Measurements from ENCODE around the gene PROM1. TPM values are rescaled to one million over a fixed set of nuclear protein-coding genes. Genes with fewer than 3 reads are reported as not detected.

PROM1 gene
- total and polyA plus RNA-seq, 2 experiments from 2014 or later, result 14.3 to 30.8 TPM

DNA sequence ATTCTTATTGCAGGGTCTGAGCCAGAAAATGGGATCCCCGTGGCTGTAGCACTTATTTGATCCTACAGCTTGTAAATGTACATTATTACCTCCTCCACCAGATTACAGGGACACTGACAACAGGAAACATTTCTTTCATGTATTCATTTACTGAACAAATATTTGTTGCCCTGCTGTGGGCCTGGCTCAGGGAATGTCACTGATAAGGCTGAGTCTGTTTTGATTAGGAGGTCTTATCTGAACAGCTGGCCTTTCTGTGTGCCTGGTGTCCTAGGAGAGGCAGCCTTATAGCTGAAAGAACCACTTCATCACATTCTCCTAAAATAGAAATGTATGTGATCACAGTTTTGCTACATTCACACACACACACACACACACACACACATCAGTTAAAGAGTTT, 45.5 kb upstream of the PROM1 start:
- TF ChIP-seq EZH2 (IDR thresholded peaks at IDR 0.05; ENCODE audit: borderline replicate concordance), result no peak
- peak; percentile 23 for DNase-seq (ENCODE audit: low spot score)
- Histone ChIP-seq H3K4me1 (ENCODE audit: insufficient read depth) (peaks cover 16% of the 10 kb centered on the region), H3K27me3 (no peaks in the 10 kb centered on the region), H3K36me3 (replicated peaks; ENCODE audit: insufficient read depth, low read depth) (no peaks in the 10 kb centered on the region), H3K4me2 (peak overlapping the region; percentile 28), H4K20me1 (ENCODE audit: insufficient read depth, poor library complexity, severe bottlenecking) (no peaks in the 10 kb centered on the region), H3K9me2 (replicated peaks; ENCODE audit: insufficient read depth) (no peaks in the 10 kb centered on the region), H3K9me3 (ENCODE audit: low read depth) (no peaks in the 10 kb centered on the region), H3K79me2 (no peaks in the 10 kb centered on the region), H2AFZ (no peak overlapping the region), H3K4me3 (no peak overlapping the region), H3K27ac (no peak overlapping the region)
- WGBS (ENCODE audit: low lambda C conversion rate, missing lambda C conversion rate), result 12% methylated on average over 1 of the region's 1 CpG

DNA sequence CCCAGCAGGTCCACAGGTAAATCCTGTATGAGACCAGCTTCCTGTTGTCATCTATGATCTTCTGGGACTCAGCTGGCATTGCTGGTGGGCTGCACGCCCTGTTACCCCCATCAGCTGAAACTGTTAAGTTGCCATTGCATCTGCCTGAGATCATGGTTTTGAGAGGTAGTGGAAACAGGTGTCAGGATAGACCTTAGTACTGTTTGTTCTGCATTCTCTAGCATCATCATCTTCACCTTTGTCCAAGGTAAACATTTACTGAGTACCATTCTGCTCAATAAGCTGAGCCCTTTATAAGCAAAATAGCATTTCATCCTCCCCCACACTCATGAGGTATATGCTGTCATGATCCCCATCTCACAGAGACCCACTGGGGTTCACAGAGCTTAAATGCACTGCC, 42.9 kb upstream of the PROM1 start:
- no peaks in the 10 kb centered on the region for H3K9me3 ChIP-seq (ENCODE audit: low read depth)
- H3K36me3 ChIP-seq (replicated peaks; ENCODE audit: insufficient read depth, low read depth), result no peaks in the 10 kb centered on the region
- no peak overlapping the region for H3K27ac ChIP-seq
- WGBS (ENCODE audit: low lambda C conversion rate, missing lambda C conversion rate), result 89% methylated on average over 1 of the region's 1 CpG
- TF ChIP-seq EZH2phosphoT487 (IDR thresholded peaks at IDR 0.05; ENCODE audit: low read depth, severe bottlenecking, unreplicated experiment), result no peak
- no peak for TF ChIP-seq EZH2 (IDR thresholded peaks at IDR 0.05; ENCODE audit: borderline replicate concordance)
- TF ChIP-seq, protein P1, sequence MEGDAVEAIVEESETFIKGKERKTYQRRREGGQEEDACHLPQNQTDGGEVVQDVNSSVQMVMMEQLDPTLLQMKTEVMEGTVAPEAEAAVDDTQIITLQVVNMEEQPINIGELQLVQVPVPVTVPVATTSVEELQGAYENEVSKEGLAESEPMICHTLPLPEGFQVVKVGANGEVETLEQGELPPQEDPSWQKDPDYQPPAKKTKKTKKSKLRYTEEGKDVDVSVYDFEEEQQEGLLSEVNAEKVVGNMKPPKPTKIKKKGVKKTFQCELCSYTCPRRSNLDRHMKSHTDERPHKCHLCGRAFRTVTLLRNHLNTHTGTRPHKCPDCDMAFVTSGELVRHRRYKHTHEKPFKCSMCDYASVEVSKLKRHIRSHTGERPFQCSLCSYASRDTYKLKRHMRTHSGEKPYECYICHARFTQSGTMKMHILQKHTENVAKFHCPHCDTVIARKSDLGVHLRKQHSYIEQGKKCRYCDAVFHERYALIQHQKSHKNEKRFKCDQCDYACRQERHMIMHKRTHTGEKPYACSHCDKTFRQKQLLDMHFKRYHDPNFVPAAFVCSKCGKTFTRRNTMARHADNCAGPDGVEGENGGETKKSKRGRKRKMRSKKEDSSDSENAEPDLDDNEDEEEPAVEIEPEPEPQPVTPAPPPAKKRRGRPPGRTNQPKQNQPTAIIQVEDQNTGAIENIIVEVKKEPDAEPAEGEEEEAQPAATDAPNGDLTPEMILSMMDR (IDR thresholded peaks at IDR 0.05; ENCODE audit: poor library complexity), result no peak
- peaks cover 16% of the 10 kb centered on the region for H3K4me1 ChIP-seq (ENCODE audit: insufficient read depth)
- no peaks in the 10 kb centered on the region for H3K79me2 ChIP-seq
- H3K4me2 ChIP-seq, result no peak overlapping the region
- no peak overlapping the region for H2AFZ ChIP-seq
- H3K4me3 ChIP-seq, result no peak overlapping the region
- no peaks in the 10 kb centered on the region for H4K20me1 ChIP-seq (ENCODE audit: insufficient read depth, poor library complexity, severe bottlenecking)
- no peaks in the 10 kb centered on the region for H3K9me2 ChIP-seq (replicated peaks; ENCODE audit: insufficient read depth)
- H3K27me3 ChIP-seq, result no peaks in the 10 kb centered on the region
- no peak for DNase-seq (ENCODE audit: low spot score)

DNA sequence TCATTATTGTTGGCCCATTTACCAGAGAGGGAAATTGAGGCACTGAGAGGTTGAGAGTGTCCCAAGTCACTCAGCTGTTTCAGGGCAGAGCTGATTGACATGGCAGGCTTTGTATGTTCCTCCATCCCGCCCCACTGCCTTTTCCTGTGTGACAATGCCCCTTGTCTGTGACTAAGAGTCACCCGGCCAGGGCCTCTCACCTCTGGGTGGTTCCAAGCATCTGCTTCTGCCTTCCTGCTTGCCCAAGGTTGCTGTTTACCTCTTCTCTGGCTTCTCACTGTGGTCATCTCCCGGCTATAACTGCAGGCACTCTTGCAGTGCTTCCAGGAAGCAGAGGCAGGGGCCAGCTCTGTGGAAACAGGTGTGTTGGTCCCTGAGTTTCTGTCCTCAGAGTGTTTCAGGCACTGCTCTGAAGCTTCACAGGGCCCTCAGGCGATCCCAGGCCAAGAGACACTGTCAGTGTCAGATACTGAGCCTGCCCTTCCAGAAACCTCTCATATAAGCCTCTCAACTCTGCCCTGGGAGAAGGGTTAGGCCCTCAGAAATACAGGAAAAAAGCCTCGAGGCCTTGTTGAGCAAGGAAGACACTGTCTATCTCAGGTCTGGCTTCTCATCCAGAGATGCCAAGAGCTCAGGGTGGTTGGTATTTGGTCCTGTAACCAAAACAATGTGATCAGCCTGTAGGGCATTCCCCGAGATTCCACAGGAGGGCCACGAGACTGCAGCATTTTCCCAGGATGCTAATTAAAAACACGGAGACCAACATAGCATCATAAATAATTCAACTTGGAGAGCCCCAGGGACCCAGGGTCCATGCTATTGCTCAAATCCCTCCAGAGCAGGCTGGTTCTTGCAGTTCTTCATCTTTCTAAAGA, 42.0 kb upstream of the PROM1 start:
- no peaks in the 10 kb centered on the region for H3K36me3 ChIP-seq (replicated peaks; ENCODE audit: insufficient read depth, low read depth)
- no peaks in the 10 kb centered on the region for H3K79me2 ChIP-seq
- no peaks in the 10 kb centered on the region for H3K9me3 ChIP-seq (ENCODE audit: low read depth)
- H4K20me1 ChIP-seq (ENCODE audit: insufficient read depth, poor library complexity, severe bottlenecking), result no peaks in the 10 kb centered on the region
- no peak for DNase-seq (ENCODE audit: low spot score)
- TF ChIP-seq EZH2 (IDR thresholded peaks at IDR 0.05; ENCODE audit: borderline replicate concordance) (no peak), EZH2phosphoT487 (IDR thresholded peaks at IDR 0.05; ENCODE audit: low read depth, severe bottlenecking, unreplicated experiment) (no peak)
- TF ChIP-seq, protein P1 (IDR thresholded peaks at IDR 0.05; ENCODE audit: poor library complexity), result no peak
- H3K4me2 ChIP-seq, result no peak overlapping the region
- WGBS (ENCODE audit: low lambda C conversion rate, missing lambda C conversion rate), result 77% methylated on average over 8 of the region's 8 CpGs
- no peak overlapping the region for H2AFZ ChIP-seq
- no peaks in the 10 kb centered on the region for H3K27me3 ChIP-seq
- H3K4me1 ChIP-seq (ENCODE audit: insufficient read depth), result peaks cover 16% of the 10 kb centered on the region
- H3K4me3 ChIP-seq, result no peak overlapping the region
- no peaks in the 10 kb centered on the region for H3K9me2 ChIP-seq (replicated peaks; ENCODE audit: insufficient read depth)
- H3K27ac ChIP-seq, result no peak overlapping the region

DNA sequence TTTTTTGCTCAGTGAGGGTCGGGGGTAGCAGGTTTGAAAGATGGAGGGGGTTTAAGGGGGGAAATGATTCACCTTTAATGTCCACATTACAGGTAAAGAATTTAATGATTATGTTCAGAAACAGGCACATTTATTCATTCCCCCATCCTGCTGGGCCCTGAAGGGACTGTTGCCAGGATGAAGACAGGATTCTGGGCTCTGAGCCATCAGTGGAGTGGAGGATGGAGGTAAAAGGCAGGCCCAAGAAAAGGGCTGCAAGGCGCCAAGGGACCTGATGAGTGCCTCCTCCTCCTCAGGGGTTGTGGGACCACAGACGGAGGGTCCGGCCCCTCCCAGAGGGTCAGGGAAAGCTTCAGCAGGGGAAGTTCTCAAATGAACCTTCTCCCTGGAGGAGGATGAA, 40.4 kb upstream of the PROM1 start:
- DNase-seq (ENCODE audit: low spot score), result no peak
- Histone ChIP-seq H3K27me3 (no peaks in the 10 kb centered on the region), H2AFZ (no peak overlapping the region), H3K4me1 (ENCODE audit: insufficient read depth) (peaks cover 8% of the 10 kb centered on the region), H4K20me1 (ENCODE audit: insufficient read depth, poor library complexity, severe bottlenecking) (no peaks in the 10 kb centered on the region), H3K4me3 (no peak overlapping the region), H3K27ac (no peak overlapping the region), H3K9me3 (ENCODE audit: low read depth) (no peaks in the 10 kb centered on the region), H3K79me2 (no peaks in the 10 kb centered on the region), H3K4me2 (no peak overlapping the region), H3K36me3 (replicated peaks; ENCODE audit: insufficient read depth, low read depth) (no peaks in the 10 kb centered on the region), H3K9me2 (replicated peaks; ENCODE audit: insufficient read depth) (no peaks in the 10 kb centered on the region)
- WGBS (ENCODE audit: low lambda C conversion rate, missing lambda C conversion rate), result 95% methylated on average over 4 of the region's 4 CpGs
- TF ChIP-seq, protein P1 (IDR thresholded peaks at IDR 0.05; ENCODE audit: poor library complexity), result no peak
- no peak for TF ChIP-seq EZH2phosphoT487 (IDR thresholded peaks at IDR 0.05; ENCODE audit: low read depth, severe bottlenecking, unreplicated experiment)
- TF ChIP-seq EZH2 (IDR thresholded peaks at IDR 0.05; ENCODE audit: borderline replicate concordance), result no peak
